Testis (tissue), 2 donors: ENCODE results near the gene NUDT2.

Source experiments
- POLR2A ChIP-seq: fragments of 450-650 bp; IDR thresholded peaks from one replicate; pipeline ENCODE4 v1.6.1; 2017; ENCODE audit warnings: antibody characterized with exemption, mild to moderate bottlenecking, moderate library complexity
- TF ChIP-seq, protein P1 (sequence below), 3 experiments: fragments of 450-650 bp in 2 of 3; fragments of 200-600 bp in 1 of 3; sonication (generic) in 1 of 3; IDR thresholded peaks; one replicate each; pipeline ENCODE4 v1.5.1; 2016 to 2019; ENCODE audit warnings: antibody characterized with exemption in 3 of 3, mild to moderate bottlenecking in 2 of 3, moderate library complexity in 1 of 3

- TF ChIP-seq POLR2A, result no peak
- TF ChIP-seq, protein P1, sequence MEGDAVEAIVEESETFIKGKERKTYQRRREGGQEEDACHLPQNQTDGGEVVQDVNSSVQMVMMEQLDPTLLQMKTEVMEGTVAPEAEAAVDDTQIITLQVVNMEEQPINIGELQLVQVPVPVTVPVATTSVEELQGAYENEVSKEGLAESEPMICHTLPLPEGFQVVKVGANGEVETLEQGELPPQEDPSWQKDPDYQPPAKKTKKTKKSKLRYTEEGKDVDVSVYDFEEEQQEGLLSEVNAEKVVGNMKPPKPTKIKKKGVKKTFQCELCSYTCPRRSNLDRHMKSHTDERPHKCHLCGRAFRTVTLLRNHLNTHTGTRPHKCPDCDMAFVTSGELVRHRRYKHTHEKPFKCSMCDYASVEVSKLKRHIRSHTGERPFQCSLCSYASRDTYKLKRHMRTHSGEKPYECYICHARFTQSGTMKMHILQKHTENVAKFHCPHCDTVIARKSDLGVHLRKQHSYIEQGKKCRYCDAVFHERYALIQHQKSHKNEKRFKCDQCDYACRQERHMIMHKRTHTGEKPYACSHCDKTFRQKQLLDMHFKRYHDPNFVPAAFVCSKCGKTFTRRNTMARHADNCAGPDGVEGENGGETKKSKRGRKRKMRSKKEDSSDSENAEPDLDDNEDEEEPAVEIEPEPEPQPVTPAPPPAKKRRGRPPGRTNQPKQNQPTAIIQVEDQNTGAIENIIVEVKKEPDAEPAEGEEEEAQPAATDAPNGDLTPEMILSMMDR (IDR thresholded peaks at IDR 0.05), result no peak
Measured at GRCh38 chr9:34370335-34370969, 41.1 kb downstream of the NUDT2 start.
